Measurements from ENCODE around the gene EHD1. TPM values are rescaled to one million over a fixed set of nuclear protein-coding genes. Genes with fewer than 3 reads are reported as not detected.

EHD1 gene
- polyA plus RNA-seq, 3 donors = 30.3 to 212 (median 48.4) TPM

GRCh38 chr11:64885367-64886286 is 7.2 kb upstream of the EHD1 start:
- Histone ChIP-seq H3K9me3 (replicated peaks in 1 of 2; ENCODE audit: control insufficient read depth in 1 of 2, insufficient read depth in 1 of 2, low read length in 2 of 2) (no peaks in the 10 kb centered on the region), H3K4me3 (replicated peaks in 1 of 3; ENCODE audit: low read depth in 2 of 3, low read length in 3 of 3) (peak overlapping the region in 1 of 3 experiments; percentile 31), H3K9ac (ENCODE audit: insufficient read depth, low read length, poor library complexity, severe bottlenecking) (peak overlapping the region; percentile 72), H3K4me2 (replicated peaks; ENCODE audit: extremely low read depth, low read length, poor library complexity, severe bottlenecking) (peak overlapping the region; percentile 57), H3K27ac (ENCODE audit: low read depth in 1 of 2, low read length in 2 of 2) (peak overlapping the region; percentile 75 to 94), H3K36me3 (replicated peaks in 1 of 2; ENCODE audit: control insufficient read depth in 1 of 2, insufficient read depth in 2 of 2, low read length in 2 of 2) (no peaks in the 10 kb centered on the region), H3K4me1 (ENCODE audit: control insufficient read depth in 1 of 2, insufficient read depth in 2 of 2, low read length in 2 of 2) (peaks cover 49 to 58% of the 10 kb centered on the region in 2 donors), H4K20me1 (ENCODE audit: insufficient read depth, low read length) (no peaks in the 10 kb centered on the region), H2AFZ (ENCODE audit: insufficient read depth, low read depth, low read length, poor library complexity, severe bottlenecking) (no peak overlapping the region), H3K27me3 (ENCODE audit: control insufficient read depth in 2 of 2, insufficient read depth in 2 of 2, low read length in 2 of 2) (peaks cover 0 to 7% of the 10 kb centered on the region in 2 donors), H3K79me2 (ENCODE audit: insufficient read depth, low read length) (no peaks in the 10 kb centered on the region)
- peak overlapping the region; percentile 47 to 80 for H3K4me3 Mint-ChIP-seq
- peak; percentile 88 to 95 (median 94) for DNase-seq
- 4% methylated on average over 3 of the region's 15 CpGs for WGBS (ENCODE audit: insufficient coverage)
- H3K27me3 Mint-ChIP-seq (ENCODE audit: low read depth in 3 of 3) = peaks cover 6 to 19% (median 13%) of the 10 kb centered on the region in 3 donors
- TF ChIP-seq CTCF (IDR thresholded peaks at IDR 0.05) = no peak
- peaks cover 0 to 3% (median 0%) of the 10 kb centered on the region in 7 donors for H3K9me3 Mint-ChIP-seq
- H3K27ac Mint-ChIP-seq = peak overlapping the region; percentile 97 to 100 (median 99)
- H3K4me1 Mint-ChIP-seq = peaks cover 55% of the 10 kb centered on the region
- peaks cover 0 to 5% of the 10 kb centered on the region in 2 donors for H3K36me3 Mint-ChIP-seq
- intact Hi-C loops (cut with micrococcal nuclease) = loop anchor here in 1 of 2 donors (1.0 kb wide), 1 partner anchor 7 kb away; the partner anchor contains the start of gene EHD1

- H3K27ac ChIP-seq (ENCODE audit: low read depth in 1 of 2, low read length in 2 of 2) = no peak overlapping the region
- H3K9me3 ChIP-seq (replicated peaks in 1 of 2; ENCODE audit: control insufficient read depth in 1 of 2, insufficient read depth in 1 of 2, low read length in 2 of 2) = no peaks in the 10 kb centered on the region
- H3K27me3 Mint-ChIP-seq (ENCODE audit: low read depth in 3 of 3) = peaks cover 8 to 22% (median 9%) of the 10 kb centered on the region in 3 donors
- no peak for DNase-seq
- H3K79me2 ChIP-seq (ENCODE audit: insufficient read depth, low read length) = no peaks in the 10 kb centered on the region
- peaks cover 0 to 7% of the 10 kb centered on the region in 2 donors for H3K27me3 ChIP-seq (ENCODE audit: control insufficient read depth in 2 of 2, insufficient read depth in 2 of 2, low read length in 2 of 2)
- peaks cover 0 to 3% (median 0%) of the 10 kb centered on the region in 7 donors for H3K9me3 Mint-ChIP-seq
- H3K36me3 ChIP-seq (replicated peaks in 1 of 2; ENCODE audit: control insufficient read depth in 1 of 2, insufficient read depth in 2 of 2, low read length in 2 of 2) = no peaks in the 10 kb centered on the region
- H2AFZ ChIP-seq (ENCODE audit: insufficient read depth, low read depth, low read length, poor library complexity, severe bottlenecking) = no peak overlapping the region
- WGBS (ENCODE audit: insufficient coverage) = 92% methylated on average over 4 of the region's 8 CpGs
- H3K4me3 Mint-ChIP-seq = peak overlapping the region in 1 of 2 donors; percentile 63
- H3K4me3 ChIP-seq (replicated peaks in 1 of 3; ENCODE audit: low read depth in 2 of 3, low read length in 3 of 3) = no peak overlapping the region
- peaks cover 0 to 5% of the 10 kb centered on the region in 2 donors for H3K36me3 Mint-ChIP-seq
- peaks cover 65 to 74% of the 10 kb centered on the region in 2 donors for H3K4me1 ChIP-seq (ENCODE audit: control insufficient read depth in 1 of 2, insufficient read depth in 2 of 2, low read length in 2 of 2)
- no peak for TF ChIP-seq CTCF (IDR thresholded peaks at IDR 0.05)
- H3K9ac ChIP-seq (ENCODE audit: insufficient read depth, low read length, poor library complexity, severe bottlenecking) = no peak overlapping the region
- H3K4me1 Mint-ChIP-seq = peaks cover 70% of the 10 kb centered on the region
- H4K20me1 ChIP-seq (ENCODE audit: insufficient read depth, low read length) = no peaks in the 10 kb centered on the region
- no peak overlapping the region for H3K4me2 ChIP-seq (replicated peaks; ENCODE audit: extremely low read depth, low read length, poor library complexity, severe bottlenecking)
- intact Hi-C loops (cut with micrococcal nuclease) = no loop called here
- H3K27ac Mint-ChIP-seq = peak overlapping the region in 5 of 7 donors; percentile 40 to 89 (median 58)
Measured at GRCh38 chr11:64884019-64884418, 5.6 kb upstream of the EHD1 start.

All from CD14-positive monocyte (primary cell).